Breast epithelium (tissue), 4 donors: ENCODE measurements around the gene SPTBN1. TPM values are rescaled to one million over a fixed set of nuclear protein-coding genes. Genes with fewer than 3 reads are reported as not detected.

Source experiments
- DNase-seq, 2 donors: peaks; one replicate each; pipeline ENCODE4 v3.0.0-alpha.2; 2019; ENCODE audit warnings: low spot score in 2 of 2
- H3K27ac ChIP-seq, 2 donors: fragments of 200-600 bp; sonication (generic) in 1 of 2; one replicate each; pipeline ENCODE4 v1.5.1; 2016 to 2019; ENCODE audit warnings: mild to moderate bottlenecking in 1 of 2
- H3K27me3 ChIP-seq, 2 donors: fragments of 200-600 bp; sonication (generic) in 1 of 2; one replicate each; pipeline versions ENCODE4 v1.5.1 to v1.6.0; 2017 to 2019; ENCODE audit warnings: control low read depth in 1 of 2, mild to moderate bottlenecking in 1 of 2
- H3K36me3 ChIP-seq: fragments of 200-600 bp; one replicate; pipeline ENCODE4 v1.5.1; 2019
- H3K4me1 ChIP-seq, 2 donors: fragments of 200-600 bp; sonication (generic); one replicate each; pipeline ENCODE4 v1.5.1; 2016 to 2019; ENCODE audit warnings: control low read depth in 1 of 2
- H3K4me3 ChIP-seq, 3 donors: fragments of 200-600 bp; sonication (generic); 1 replicate in 2 of 3; 2 replicates in 1 of 3; pipeline ENCODE4 v1.5.1; 2016 to 2019; ENCODE audit warnings: mild to moderate bottlenecking in 3 of 3, moderate library complexity in 2 of 3
- H3K9me3 ChIP-seq, 2 donors: fragments of 200-600 bp; sonication (generic) in 1 of 2; one replicate each; pipeline ENCODE4 v1.5.1; 2016 to 2019; ENCODE audit warnings: control low read depth in 1 of 2
- POLR2A ChIP-seq: fragments of 450-650 bp; IDR thresholded peaks from one replicate; pipeline ENCODE4 v1.6.1; 2016; ENCODE audit warnings: antibody characterized with exemption, mild to moderate bottlenecking, moderate library complexity
- POLR2AphosphoS5 ChIP-seq, 3 donors: sonication (generic); formaldehyde crosslinking; IDR thresholded peaks; one replicate each; pipeline ENCODE4 v1.6.1; 2017; ENCODE audit warnings: antibody characterized with exemption in 3 of 3
- intact Hi-C: fragments of 100-400 bp; cut with DNase I; formaldehyde crosslinking; loops from one replicate; pipeline ENCODE4 v1.15.1; 2023; ENCODE audit warnings: low total_unique reads
- total RNA-seq, 3 donors: library from RNA; depleted of rRNA; stranded (reverse); fragments of >200 nt; gene quantifications; one replicate each; pipeline ENCODE4 v1.1.0, GENCODE V29; 2016
- TF ChIP-seq, protein P1 (sequence below), 3 donors: fragments of 450-650 bp; IDR thresholded peaks; one replicate each; pipeline ENCODE4 v1.5.1; 2016 to 2017; ENCODE audit warnings: antibody characterized with exemption in 3 of 3, mild to moderate bottlenecking in 3 of 3, moderate library complexity in 3 of 3

SPTBN1 gene
- total RNA-seq, 3 donors from 2014 or later = 223 to 1,216 (median 273) TPM

DNA sequence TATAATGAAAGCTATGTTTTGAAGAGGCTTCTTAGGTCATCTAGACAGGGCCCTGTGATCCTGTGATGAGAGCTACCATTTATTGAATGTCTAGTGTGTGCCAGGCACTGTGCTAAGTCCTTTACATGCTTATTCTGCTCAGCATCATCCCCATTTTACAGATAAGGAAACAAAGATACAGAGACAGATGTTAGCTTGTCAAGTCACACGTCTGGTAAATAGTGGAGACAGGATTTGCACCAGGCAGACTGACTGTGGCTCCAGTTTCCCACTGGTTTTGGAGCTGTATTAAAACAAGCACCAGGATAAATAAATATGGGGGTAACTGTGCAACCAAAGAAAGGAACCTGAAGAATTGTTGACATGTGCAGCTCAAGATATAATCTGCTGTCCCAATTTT lies 248.1 kb downstream of the SPTBN1 start:
- intact Hi-C loops = no loop called here
- no peaks in the 10 kb centered on the region for H3K9me3 ChIP-seq
- H3K4me3 ChIP-seq = no peak overlapping the region
- H3K27ac ChIP-seq = no peak overlapping the region
- TF ChIP-seq POLR2AphosphoS5 (IDR thresholded peaks at IDR 0.05) (no peak), POLR2A (no peak)
- TF ChIP-seq, protein P1, sequence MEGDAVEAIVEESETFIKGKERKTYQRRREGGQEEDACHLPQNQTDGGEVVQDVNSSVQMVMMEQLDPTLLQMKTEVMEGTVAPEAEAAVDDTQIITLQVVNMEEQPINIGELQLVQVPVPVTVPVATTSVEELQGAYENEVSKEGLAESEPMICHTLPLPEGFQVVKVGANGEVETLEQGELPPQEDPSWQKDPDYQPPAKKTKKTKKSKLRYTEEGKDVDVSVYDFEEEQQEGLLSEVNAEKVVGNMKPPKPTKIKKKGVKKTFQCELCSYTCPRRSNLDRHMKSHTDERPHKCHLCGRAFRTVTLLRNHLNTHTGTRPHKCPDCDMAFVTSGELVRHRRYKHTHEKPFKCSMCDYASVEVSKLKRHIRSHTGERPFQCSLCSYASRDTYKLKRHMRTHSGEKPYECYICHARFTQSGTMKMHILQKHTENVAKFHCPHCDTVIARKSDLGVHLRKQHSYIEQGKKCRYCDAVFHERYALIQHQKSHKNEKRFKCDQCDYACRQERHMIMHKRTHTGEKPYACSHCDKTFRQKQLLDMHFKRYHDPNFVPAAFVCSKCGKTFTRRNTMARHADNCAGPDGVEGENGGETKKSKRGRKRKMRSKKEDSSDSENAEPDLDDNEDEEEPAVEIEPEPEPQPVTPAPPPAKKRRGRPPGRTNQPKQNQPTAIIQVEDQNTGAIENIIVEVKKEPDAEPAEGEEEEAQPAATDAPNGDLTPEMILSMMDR (IDR thresholded peaks at IDR 0.05) = no peak
- H3K4me1 ChIP-seq = no peaks in the 10 kb centered on the region
- H3K36me3 ChIP-seq = no peaks in the 10 kb centered on the region
- no peak for DNase-seq
- no peaks in the 10 kb centered on the region for H3K27me3 ChIP-seq

DNA sequence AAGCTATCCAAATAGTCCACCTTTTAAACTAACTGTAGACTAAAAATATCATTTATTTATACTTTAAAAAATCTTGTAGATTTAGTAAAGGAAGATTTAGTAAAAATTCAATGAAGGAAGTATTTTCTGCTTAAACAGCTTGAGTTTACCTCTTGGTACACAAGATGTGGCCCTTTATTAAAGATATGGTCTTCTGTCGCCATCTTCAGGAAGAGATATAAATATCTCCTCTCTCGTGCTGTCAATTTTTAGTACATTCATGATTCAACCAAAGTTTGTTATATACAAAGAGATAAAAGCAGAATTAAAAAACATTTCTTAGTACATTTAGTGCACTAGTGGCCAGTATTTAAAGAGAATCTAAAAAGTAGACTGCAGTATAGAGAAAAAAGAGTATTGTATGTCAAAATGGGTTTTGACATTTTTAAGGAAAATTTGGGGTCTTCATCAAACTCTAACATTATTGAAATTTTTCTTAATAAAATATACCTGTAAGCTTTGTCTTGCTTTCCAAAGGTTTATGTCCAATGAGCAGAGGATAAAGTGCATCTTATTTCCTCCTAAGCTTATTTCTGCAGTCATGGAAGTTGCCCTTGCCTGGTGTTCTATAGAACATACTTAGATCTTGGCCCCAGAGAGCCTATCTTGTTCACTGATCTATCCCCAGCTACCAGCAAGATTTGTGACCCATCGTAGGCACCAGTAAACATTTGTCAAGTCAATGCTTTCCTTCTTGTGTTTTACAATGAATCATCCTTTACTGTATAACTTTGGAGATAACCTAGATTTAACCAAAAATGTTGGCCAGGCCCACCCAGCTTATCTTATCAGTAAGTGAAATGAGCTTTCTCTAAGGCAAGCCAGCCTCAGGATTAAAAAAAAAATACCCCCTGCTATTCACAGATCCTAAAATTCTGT lies 248.8 kb downstream of the SPTBN1 start:
- Histone ChIP-seq H3K4me3 (no peak overlapping the region), H3K36me3 (no peaks in the 10 kb centered on the region), H3K4me1 (no peaks in the 10 kb centered on the region), H3K27ac (no peak overlapping the region), H3K27me3 (no peaks in the 10 kb centered on the region), H3K9me3 (no peaks in the 10 kb centered on the region)
- no peak for DNase-seq
- TF ChIP-seq POLR2AphosphoS5 (IDR thresholded peaks at IDR 0.05) (no peak), POLR2A (no peak)
- TF ChIP-seq, protein P1 (IDR thresholded peaks at IDR 0.05) = peak in 2 of 3 donors; percentile 70 to 82
- intact Hi-C loops = no loop called here

DNA sequence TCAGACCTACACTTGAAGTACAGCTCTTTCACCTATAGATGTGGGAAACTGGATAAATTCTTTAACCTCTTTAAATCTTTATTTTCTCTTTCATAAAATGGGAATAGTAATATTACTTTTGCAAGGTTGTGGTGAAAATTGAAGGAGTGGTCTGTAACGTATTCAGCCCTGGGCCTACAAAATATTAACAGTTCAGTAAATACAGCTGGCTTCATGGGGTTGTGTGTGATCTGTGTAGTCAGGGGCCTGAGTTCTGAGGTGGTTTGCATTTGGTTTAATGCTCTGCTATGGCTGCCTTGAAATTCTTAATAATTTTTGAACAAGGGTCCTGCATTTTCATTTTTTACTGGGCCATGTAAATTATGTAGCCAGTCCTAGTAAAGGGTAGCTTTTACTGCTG lies 250.5 kb downstream of the SPTBN1 start:
- Histone ChIP-seq H3K9me3 (no peaks in the 10 kb centered on the region), H3K36me3 (no peaks in the 10 kb centered on the region), H3K27ac (no peak overlapping the region), H3K4me3 (no peak overlapping the region), H3K27me3 (no peaks in the 10 kb centered on the region), H3K4me1 (no peaks in the 10 kb centered on the region)
- DNase-seq = no peak
- intact Hi-C loops = no loop called here
- TF ChIP-seq POLR2AphosphoS5 (IDR thresholded peaks at IDR 0.05) = no peak
- TF ChIP-seq, protein P1 (IDR thresholded peaks at IDR 0.05) = no peak
- no peak for TF ChIP-seq POLR2A

DNA sequence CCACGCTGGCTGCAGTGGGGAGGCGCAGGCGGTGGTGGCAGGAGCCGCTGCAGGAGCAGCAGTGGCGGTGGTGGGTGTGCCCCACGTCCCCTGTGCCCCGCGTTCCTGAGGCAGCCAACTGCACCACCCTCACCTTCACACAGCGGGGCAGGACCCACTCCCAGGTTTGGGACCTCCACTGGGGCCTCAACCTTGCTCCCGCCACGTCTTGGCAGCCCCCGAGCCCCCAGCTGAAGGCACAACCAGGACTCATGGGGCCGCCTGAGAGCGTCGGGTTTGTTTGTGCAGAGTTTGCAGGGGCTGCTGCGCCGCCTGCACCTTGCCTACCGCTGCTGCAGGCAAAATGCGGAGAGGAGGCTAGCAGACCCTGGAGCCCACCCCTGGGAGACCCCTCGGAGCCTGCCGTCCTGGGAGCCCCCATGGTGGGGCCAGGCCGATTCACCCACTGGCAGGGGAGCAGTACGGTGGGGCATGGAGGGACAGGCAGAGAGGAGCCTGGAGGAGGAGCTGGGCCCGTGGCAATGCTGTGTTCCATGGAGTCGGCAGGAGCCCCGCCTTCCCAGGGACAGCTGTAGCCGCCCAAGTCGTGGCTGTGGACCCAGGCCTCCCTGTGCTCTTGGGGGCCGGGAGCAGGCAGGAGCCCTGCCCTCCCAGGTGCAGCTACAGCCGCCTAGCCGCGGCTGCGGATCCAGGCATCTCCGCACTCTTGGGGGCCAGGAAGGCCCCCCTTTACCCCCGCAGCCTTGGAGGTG lies 252.6 kb downstream of the SPTBN1 start:
- Histone ChIP-seq H3K4me1 (no peaks in the 10 kb centered on the region), H3K36me3 (no peaks in the 10 kb centered on the region), H3K9me3 (no peaks in the 10 kb centered on the region), H3K4me3 (peak overlapping the region; percentile 27 to 66 (median 53)), H3K27ac (peak overlapping the region; percentile 7 to 26), H3K27me3 (no peaks in the 10 kb centered on the region)
- TF ChIP-seq POLR2AphosphoS5 (IDR thresholded peaks at IDR 0.05) = no peak
- TF ChIP-seq, protein P1 (IDR thresholded peaks at IDR 0.05) = peak in 1 of 3 donors; percentile 11
- intact Hi-C loops = no loop called here
- DNase-seq = peak in 1 of 2 donors; percentile 57
